Neural cell (in vitro differentiated cells): Measurements from ENCODE around the gene MGAT4C. TPM values are rescaled to one million over a fixed set of nuclear protein-coding genes. Genes with fewer than 3 reads are reported as not detected.

ENCODE experiments used
- H2AFZ ChIP-seq: fragments of 200-600, 300-800 bp; sonication (generic), shearing (Covaris generic); 2 replicates; pipeline ENCODE4 v1.6.0; 2014; ENCODE audit warnings: low read depth, mild to moderate bottlenecking, antibody characterized with exemption, low read length, moderate library complexity
- H3F3A ChIP-seq: fragments of 200-600 bp; shearing (Covaris generic); 2 replicates; pipeline ENCODE4 v1.6.1; 2016; ENCODE audit warnings: mild to moderate bottlenecking, moderate library complexity, mixed read lengths, antibody characterized with exemption, low read length; ENCODE audit not compliant: insufficient read depth, poor library complexity, severe bottlenecking
- H3K27ac ChIP-seq: fragments of 200-600, 300-800 bp; sonication (generic), shearing (Covaris generic); 2 replicates; pipeline ENCODE4 v1.5.1; 2014; ENCODE audit warnings: mild to moderate bottlenecking, low read length, moderate library complexity
- H3K27me3 ChIP-seq: fragments of 300-800, 200-600 bp; sonication (generic), shearing (Covaris generic); 2 replicates; pipeline ENCODE4 v1.6.0; 2014; ENCODE audit warnings: mild to moderate bottlenecking, low read depth, low read length, moderate library complexity; ENCODE audit not compliant: insufficient read depth
- H3K36me3 ChIP-seq: fragments of 300-800, 200-600 bp; sonication (generic), shearing (Covaris generic); 2 replicates; pipeline ENCODE4 v1.5.1; 2014; ENCODE audit warnings: mild to moderate bottlenecking, antibody characterized with exemption, low read length, moderate library complexity; ENCODE audit not compliant: insufficient read depth
- H3K4me2 ChIP-seq: fragments of 300-800, 200-600 bp; sonication (generic), shearing (Covaris generic); 2 replicates; pipeline ENCODE4 v1.6.0; 2014; ENCODE audit warnings: mild to moderate bottlenecking, low read length
- H3K4me3 ChIP-seq: fragments of 300-800, 200-600 bp; sonication (generic), shearing (Covaris generic); 2 replicates; pipeline ENCODE4 v1.5.1; 2014; ENCODE audit warnings: mild to moderate bottlenecking, low read length, moderate library complexity
- H3K79me2 ChIP-seq: fragments of 200-600 bp; shearing (Covaris generic); replicated peaks from 2 replicates; pipeline ENCODE4 v1.6.0; 2014; ENCODE audit warnings: mild to moderate bottlenecking, low read length, moderate library complexity; ENCODE audit not compliant: insufficient read depth
- H3K9ac ChIP-seq: fragments of 300-800, 200-600 bp; sonication (generic), shearing (Covaris generic); 2 replicates; pipeline ENCODE4 v1.6.1; 2016; ENCODE audit warnings: mild to moderate bottlenecking, low read length, mixed read lengths
- H3K9me2 ChIP-seq: fragments of 200-600 bp; shearing (Covaris generic); 2 replicates; pipeline ENCODE4 v1.6.1; 2016; ENCODE audit warnings: mild to moderate bottlenecking, low read length, mixed read lengths; ENCODE audit not compliant: insufficient read depth
- H3K9me3 ChIP-seq: fragments of 200-600, 300-800 bp; sonication (generic), shearing (Covaris generic); 2 replicates; pipeline ENCODE4 v1.6.1; 2016; ENCODE audit warnings: mild to moderate bottlenecking, mixed run types, low read length, moderate library complexity, mixed read lengths
- H4K20me1 ChIP-seq: fragments of 200-600 bp; shearing (Covaris generic); 2 replicates; pipeline ENCODE4 v1.6.1; 2016; ENCODE audit warnings: mild to moderate bottlenecking, mixed run types; ENCODE audit not compliant: insufficient read depth
- CTCF ChIP-seq: fragments of 450-650 bp; IDR thresholded peaks from 2 replicates; pipeline ENCODE4 v1.5.1; 2014; ENCODE audit warnings: antibody characterized with exemption, mild to moderate bottlenecking, moderate library complexity; ENCODE audit not compliant: poor library complexity, severe bottlenecking
- EP300 ChIP-seq: fragments of 450-650 bp; conservative IDR thresholded peaks from 2 replicates; pipeline ENCODE4 v1.6.1; 2014; ENCODE audit warnings: antibody characterized with exemption, mild to moderate bottlenecking, moderate library complexity; ENCODE audit not compliant: poor library complexity, severe bottlenecking
- EZH2 ChIP-seq: fragments of 200-600, 300-800 bp; shearing (Covaris generic), sonication (generic); IDR thresholded peaks from 2 replicates; pipeline ENCODE4 v1.6.1; 2014; ENCODE audit warnings: antibody characterized with exemption, low read length, borderline replicate concordance, mild to moderate bottlenecking; ENCODE audit not compliant: insufficient read depth, poor library complexity, severe bottlenecking
- MXI1 ChIP-seq: fragments of 450-650 bp; conservative IDR thresholded peaks from 2 replicates; pipeline ENCODE4 v1.6.1; 2014; ENCODE audit warnings: antibody characterized with exemption, mild to moderate bottlenecking; ENCODE audit not compliant: poor library complexity, severe bottlenecking
- POLR2AphosphoS5 ChIP-seq: IDR thresholded peaks from 2 replicates; pipeline ENCODE4 v1.6.1; 2012
- RAD21 ChIP-seq: fragments of 450-650 bp; conservative IDR thresholded peaks from 2 replicates; pipeline ENCODE4 v1.6.1; 2014; ENCODE audit warnings: antibody characterized with exemption, mild to moderate bottlenecking, moderate library complexity
- REST ChIP-seq: IDR thresholded peaks from 2 replicates; pipeline ENCODE4 v1.6.1; 2012; ENCODE audit warnings: borderline replicate concordance
- SMC3 ChIP-seq: fragments of 450-650 bp; conservative IDR thresholded peaks from 2 replicates; pipeline ENCODE4 v1.6.1; 2014; ENCODE audit warnings: antibody characterized with exemption, mild to moderate bottlenecking, moderate library complexity; ENCODE audit not compliant: poor library complexity
- TAF1 ChIP-seq: IDR thresholded peaks from 2 replicates; pipeline ENCODE4 v1.6.1; 2012; ENCODE audit warnings: low read depth
- polyA plus RNA-seq: library from polyadenylated mRNA; depleted of rRNA; stranded (reverse); fragments of >200 nt; gene quantifications from 2 replicates; pipeline ENCODE4 v1.2.3, GENCODE V29; 2014

Gene MGAT4C
- polyA plus RNA-seq, 1 donor from 2014 or later, result 20.7 TPM

- Histone ChIP-seq H3K9ac (no peak overlapping the region), H3K4me3 (no peak overlapping the region), H2AFZ (no peak overlapping the region), H3K27me3 (no peaks in the 10 kb centered on the region), H3K9me3 (no peaks in the 10 kb centered on the region), H3K36me3 (no peaks in the 10 kb centered on the region), H3K9me2 (no peaks in the 10 kb centered on the region), H3K4me2 (no peak overlapping the region), H3K27ac (no peak overlapping the region), H3F3A (no peaks in the 10 kb centered on the region), H4K20me1 (no peaks in the 10 kb centered on the region), H3K79me2 (no peaks in the 10 kb centered on the region)
- TF ChIP-seq REST (no peak), EZH2 (no peak), EP300 (no peak), SMC3 (no peak), TAF1 (no peak), RAD21 (no peak), MXI1 (no peak), CTCF (no peak), POLR2AphosphoS5 (no peak)
Observed at GRCh38 chr12:86158956-86159355, 97.2 kb downstream of the MGAT4C start.

- H3K4me2 ChIP-seq, result no peak overlapping the region
- no peak for TF ChIP-seq REST
- no peak for TF ChIP-seq EZH2
- TF ChIP-seq MXI1, result no peak
- TF ChIP-seq POLR2AphosphoS5, result no peak
- TF ChIP-seq TAF1, result no peak
- TF ChIP-seq SMC3, result no peak
- TF ChIP-seq RAD21, result no peak
- TF ChIP-seq EP300, result no peak
- TF ChIP-seq CTCF, result no peak
- no peaks in the 10 kb centered on the region for H3K36me3 ChIP-seq
Observed at GRCh38 chr12:86154620-86155019, 101.6 kb downstream of the MGAT4C start.

More at GRCh38 chr12:86154620-86155019, 101.6 kb downstream of the MGAT4C start:
- no peaks in the 10 kb centered on the region for H3K9me2 ChIP-seq
- no peak overlapping the region for H3K9ac ChIP-seq
- no peak overlapping the region for H3K4me3 ChIP-seq
- H4K20me1 ChIP-seq, result no peaks in the 10 kb centered on the region
- H3K27me3 ChIP-seq, result no peaks in the 10 kb centered on the region
- H3F3A ChIP-seq, result no peaks in the 10 kb centered on the region
- no peaks in the 10 kb centered on the region for H3K79me2 ChIP-seq
- no peak overlapping the region for H2AFZ ChIP-seq
- no peak overlapping the region for H3K27ac ChIP-seq
- no peaks in the 10 kb centered on the region for H3K9me3 ChIP-seq
